CD8-positive, alpha-beta memory T cell (primary cell): Measurements from ENCODE around the gene CLEC11A. TPM values are rescaled to one million over a fixed set of nuclear protein-coding genes. Genes with fewer than 3 reads are reported as not detected.

Source experiments
- CTCF ChIA-PET: fragments of 350-600 bp; sonication (Branson Sonifier 250); formaldehyde crosslinking; loops from one replicate; lab custom pipeline; 2021; ENCODE audit warnings: antibody characterized with exemption; lab: Charles Lee
- POLR2A ChIA-PET: fragments of 350-600 bp; sonication (Branson Sonifier 250); formaldehyde crosslinking; loops from one replicate; lab custom pipeline; 2021; ENCODE audit warnings: antibody characterized with exemption; lab: Charles Lee
- DNase-seq, 5 donors: peaks; one replicate each; pipeline versions ENCODE4 v3.0.0 to v3.0.0-alpha.2; 2020 to 2022; ENCODE audit warnings: mixed read lengths in 1 of 5
- H3K27ac ChIP-seq: one replicate; pipeline ENCODE4 v1.7.0; 2013; ENCODE audit warnings: low read depth, mild to moderate bottlenecking, low read length, moderate library complexity
- H3K27me3 ChIP-seq: 2 replicates; pipeline ENCODE4 v1.7.0; 2013; ENCODE audit warnings: low read length, mild to moderate bottlenecking; ENCODE audit not compliant: insufficient read depth, poor library complexity, severe bottlenecking
- H3K36me3 ChIP-seq: 2 replicates; pipeline ENCODE4 v1.7.0; 2013; ENCODE audit warnings: mild to moderate bottlenecking, low read length, moderate library complexity; ENCODE audit not compliant: insufficient read depth
- H3K4me1 ChIP-seq: 2 replicates; pipeline ENCODE4 v1.7.0; 2013; ENCODE audit warnings: mild to moderate bottlenecking, low read length, moderate library complexity; ENCODE audit not compliant: insufficient read depth
- H3K4me3 ChIP-seq: 2 replicates; pipeline ENCODE4 v1.7.0; 2013; ENCODE audit warnings: mild to moderate bottlenecking, low read length
- H3K9me3 ChIP-seq: 2 replicates; pipeline ENCODE4 v1.7.0; 2013; ENCODE audit warnings: mild to moderate bottlenecking, low read length
- H3K27ac Mint-ChIP-seq, 8 donors: one replicate each; pipeline ENCODE4 v1.8.0; 2020 to 2021; ENCODE audit warnings: mixed read lengths in 8 of 8, mild to moderate bottlenecking in 6 of 8, inconsistent platforms in 3 of 8, moderate library complexity in 3 of 8
- H3K27me3 Mint-ChIP-seq, 2 donors: one replicate each; pipeline ENCODE4 v1.8.0; 2020 to 2021; ENCODE audit warnings: mixed read lengths in 2 of 2, mild to moderate bottlenecking in 1 of 2, moderate library complexity in 1 of 2
- H3K36me3 Mint-ChIP-seq, 3 donors: one replicate each; pipeline ENCODE4 v1.8.0; 2020 to 2021; ENCODE audit warnings: mixed read lengths in 3 of 3, inconsistent platforms in 1 of 3, mild to moderate bottlenecking in 1 of 3
- H3K4me1 Mint-ChIP-seq, 3 donors: one replicate each; pipeline ENCODE4 v1.8.0; 2020 to 2021; ENCODE audit warnings: mixed read lengths in 3 of 3, inconsistent platforms in 1 of 3, mild to moderate bottlenecking in 1 of 3
- H3K4me3 Mint-ChIP-seq, 7 donors: one replicate each; pipeline ENCODE4 v1.8.0; 2020 to 2021; ENCODE audit warnings: mixed read lengths in 7 of 7, mild to moderate bottlenecking in 6 of 7, moderate library complexity in 4 of 7, inconsistent platforms in 2 of 7
- H3K9me3 Mint-ChIP-seq, 5 donors: one replicate each; pipeline ENCODE4 v1.8.0; 2020 to 2022; ENCODE audit warnings: mixed read lengths in 5 of 5, mild to moderate bottlenecking in 3 of 5, moderate library complexity in 2 of 5, inconsistent platforms in 1 of 5
- polyA plus RNA-seq: library from polyadenylated mRNA; unstranded; fragments of 300-500 nt; fragmentation: Illumina TruSeq; gene quantifications from one replicate; pipeline ENCODE4 v1.2.3, GENCODE V29; 2021
- total RNA-seq, 2 experiments: library from RNA; stranded (reverse); gene quantifications; one replicate each; pipeline ENCODE4 v1.2.3, GENCODE V29; 2021

CLEC11A gene, protein sequence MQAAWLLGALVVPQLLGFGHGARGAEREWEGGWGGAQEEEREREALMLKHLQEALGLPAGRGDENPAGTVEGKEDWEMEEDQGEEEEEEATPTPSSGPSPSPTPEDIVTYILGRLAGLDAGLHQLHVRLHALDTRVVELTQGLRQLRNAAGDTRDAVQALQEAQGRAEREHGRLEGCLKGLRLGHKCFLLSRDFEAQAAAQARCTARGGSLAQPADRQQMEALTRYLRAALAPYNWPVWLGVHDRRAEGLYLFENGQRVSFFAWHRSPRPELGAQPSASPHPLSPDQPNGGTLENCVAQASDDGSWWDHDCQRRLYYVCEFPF
- total RNA-seq (under 1 TPM; 0.31 to 0.53 TPM), polyA plus RNA-seq (1.9 TPM)

DNA sequence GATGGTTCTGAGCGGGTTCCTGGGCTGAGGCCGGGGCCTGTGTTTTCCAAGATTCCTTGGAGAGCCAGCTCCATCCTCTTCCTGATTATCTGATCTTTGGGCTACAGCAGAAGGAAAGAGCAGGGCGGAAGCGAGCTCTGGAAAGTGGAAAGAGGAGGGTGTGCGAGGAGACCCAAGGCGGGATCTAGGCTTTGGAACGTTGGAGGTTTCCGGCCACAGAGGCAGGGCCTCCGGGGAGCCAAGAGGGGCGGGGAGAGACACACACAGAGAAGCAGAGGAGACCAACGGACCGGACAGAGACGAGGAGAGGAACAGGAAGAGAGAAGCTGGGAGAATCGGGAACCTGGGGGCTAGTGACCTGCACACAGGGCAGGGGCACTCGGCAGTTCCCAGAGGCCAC is at the start of gene CLEC11A:
Gene CLEC11A, plus strand, starts transcription at position 296 of the 400 bp plus-strand sequence. CDS start 162 bp downstream, outside the sequence.
- Mint-ChIP-seq H3K27ac (peak within 1 kb of the TSS in 1 of 8 donors; percentile 38), H3K36me3 (peaks cover 0 to 7% (median 0%) of the 10 kb centered on the region in 3 donors), H3K4me1 (peaks cover 0 to 30% (median 10%) of the 10 kb centered on the region in 3 donors), H3K9me3 (peaks cover 0 to 15% (median 6%) of the 10 kb centered on the region in 5 donors), H3K27me3 (peaks cover 55 to 74% of the 10 kb centered on the region in 2 donors), H3K4me3 (peak within 1 kb of the TSS in 6 of 7 donors; percentile 19 to 75 (median 40))
- ChIA-PET CTCF (no interaction called here), POLR2A (no interaction called here)
- Histone ChIP-seq H3K4me3 (no peak within 1 kb of the TSS), H3K27ac (peak within 1 kb of the TSS; percentile 16), H3K36me3 (no peaks in the 10 kb centered on the region), H3K9me3 (no peaks in the 10 kb centered on the region), H3K4me1 (peaks cover 11% of the 10 kb centered on the region), H3K27me3 (peaks cover 24% of the 10 kb centered on the region)
- DNase-seq = no peak

DNA sequence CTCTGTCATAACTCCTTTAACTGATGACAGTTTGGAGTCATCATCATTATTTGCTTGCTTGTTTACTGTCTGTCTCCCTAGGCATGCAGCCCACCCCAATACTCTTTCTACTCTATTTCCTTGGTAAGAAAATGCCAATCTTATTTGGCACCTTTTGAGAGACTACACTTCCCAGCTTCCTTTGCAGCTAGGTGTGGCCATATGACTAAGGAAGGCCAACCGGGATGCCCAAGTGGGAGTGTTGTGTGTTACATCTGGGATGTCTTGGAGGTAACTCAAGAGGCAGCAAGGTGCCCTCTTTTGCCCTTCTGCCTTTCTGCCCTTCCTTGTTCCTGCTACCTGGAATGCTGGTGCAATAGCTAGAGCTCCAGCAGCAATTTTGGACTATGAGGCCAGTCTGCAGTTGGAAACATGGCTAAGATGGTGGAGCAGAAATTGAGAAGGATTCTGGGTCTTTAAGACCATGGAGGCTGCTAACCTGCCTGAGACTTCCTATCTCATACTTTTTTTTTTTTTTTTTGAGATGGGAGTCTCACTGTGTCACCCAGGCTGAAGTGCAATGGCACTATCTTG is 46.5 kb upstream of the CLEC11A start:
- no peaks in the 10 kb centered on the region for H3K9me3 ChIP-seq
- POLR2A ChIA-PET = no interaction called here
- DNase-seq = no peak
- no peak overlapping the region for H3K4me3 ChIP-seq
- H3K36me3 Mint-ChIP-seq = no peaks in the 10 kb centered on the region
- peaks cover 40 to 65% of the 10 kb centered on the region in 2 donors for H3K27me3 Mint-ChIP-seq
- peaks cover 5 to 9% (median 8%) of the 10 kb centered on the region in 3 donors for H3K4me1 Mint-ChIP-seq
- no peak overlapping the region for H3K27ac Mint-ChIP-seq
- CTCF ChIA-PET = no interaction called here
- H3K36me3 ChIP-seq = no peaks in the 10 kb centered on the region
- peaks cover 10% of the 10 kb centered on the region for H3K27me3 ChIP-seq
- no peaks in the 10 kb centered on the region for H3K4me1 ChIP-seq
- no peak overlapping the region for H3K27ac ChIP-seq
- peaks cover 0 to 19% (median 9%) of the 10 kb centered on the region in 5 donors for H3K9me3 Mint-ChIP-seq
- H3K4me3 Mint-ChIP-seq = no peak overlapping the region

DNA sequence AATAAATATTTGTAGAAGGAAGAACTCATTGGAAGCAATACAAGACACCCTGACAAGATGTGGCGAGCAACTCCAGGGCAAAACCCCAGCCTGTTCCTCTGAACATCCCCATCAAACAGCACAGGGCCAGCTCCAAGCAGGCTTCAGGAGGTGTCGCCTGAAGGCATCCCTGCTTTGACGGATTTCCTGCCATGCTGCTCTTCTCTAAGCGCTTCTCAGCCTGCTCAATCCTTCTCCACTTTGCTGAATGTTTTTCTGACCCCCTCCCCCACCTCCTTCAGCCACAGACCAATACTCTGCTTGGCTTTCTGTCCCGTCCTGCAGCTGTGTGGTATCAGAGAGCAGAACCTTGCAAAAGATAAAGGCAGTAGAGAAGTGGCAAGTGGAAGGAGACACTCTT is 45.5 kb upstream of the CLEC11A start:
- Mint-ChIP-seq H3K4me1 (peaks cover 5 to 9% (median 8%) of the 10 kb centered on the region in 3 donors), H3K27me3 (peaks cover 40 to 64% of the 10 kb centered on the region in 2 donors), H3K4me3 (no peak overlapping the region), H3K9me3 (peaks cover 0 to 19% (median 9%) of the 10 kb centered on the region in 5 donors), H3K27ac (no peak overlapping the region), H3K36me3 (no peaks in the 10 kb centered on the region)
- DNase-seq = no peak
- ChIA-PET CTCF (no interaction called here), POLR2A (no interaction called here)
- Histone ChIP-seq H3K27ac (no peak overlapping the region), H3K9me3 (no peaks in the 10 kb centered on the region), H3K36me3 (no peaks in the 10 kb centered on the region), H3K4me1 (no peaks in the 10 kb centered on the region), H3K27me3 (peaks cover 10% of the 10 kb centered on the region), H3K4me3 (no peak overlapping the region)

DNA sequence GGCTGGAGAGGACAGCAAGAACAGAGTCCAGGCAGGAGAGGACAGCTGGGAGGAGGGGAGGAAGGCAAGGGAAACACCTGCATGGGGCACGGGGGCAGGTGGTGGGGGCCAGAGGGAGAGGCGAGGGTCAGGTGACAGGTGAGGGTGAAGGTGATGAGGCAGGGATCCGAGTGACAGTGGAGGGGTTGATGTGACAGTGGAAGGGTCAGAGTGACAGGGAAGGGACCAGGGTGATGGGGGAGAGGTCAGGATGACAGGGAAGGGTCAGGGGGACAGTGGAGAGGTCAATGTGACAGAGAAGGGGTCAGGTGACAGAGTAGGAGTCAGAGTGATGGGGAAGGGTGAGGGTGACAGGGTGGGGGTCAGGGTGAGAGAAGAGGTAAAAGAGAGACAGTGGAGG is 44.8 kb upstream of the CLEC11A start:
- POLR2A ChIA-PET = no interaction called here
- H3K27me3 ChIP-seq = peaks cover 10% of the 10 kb centered on the region

DNA sequence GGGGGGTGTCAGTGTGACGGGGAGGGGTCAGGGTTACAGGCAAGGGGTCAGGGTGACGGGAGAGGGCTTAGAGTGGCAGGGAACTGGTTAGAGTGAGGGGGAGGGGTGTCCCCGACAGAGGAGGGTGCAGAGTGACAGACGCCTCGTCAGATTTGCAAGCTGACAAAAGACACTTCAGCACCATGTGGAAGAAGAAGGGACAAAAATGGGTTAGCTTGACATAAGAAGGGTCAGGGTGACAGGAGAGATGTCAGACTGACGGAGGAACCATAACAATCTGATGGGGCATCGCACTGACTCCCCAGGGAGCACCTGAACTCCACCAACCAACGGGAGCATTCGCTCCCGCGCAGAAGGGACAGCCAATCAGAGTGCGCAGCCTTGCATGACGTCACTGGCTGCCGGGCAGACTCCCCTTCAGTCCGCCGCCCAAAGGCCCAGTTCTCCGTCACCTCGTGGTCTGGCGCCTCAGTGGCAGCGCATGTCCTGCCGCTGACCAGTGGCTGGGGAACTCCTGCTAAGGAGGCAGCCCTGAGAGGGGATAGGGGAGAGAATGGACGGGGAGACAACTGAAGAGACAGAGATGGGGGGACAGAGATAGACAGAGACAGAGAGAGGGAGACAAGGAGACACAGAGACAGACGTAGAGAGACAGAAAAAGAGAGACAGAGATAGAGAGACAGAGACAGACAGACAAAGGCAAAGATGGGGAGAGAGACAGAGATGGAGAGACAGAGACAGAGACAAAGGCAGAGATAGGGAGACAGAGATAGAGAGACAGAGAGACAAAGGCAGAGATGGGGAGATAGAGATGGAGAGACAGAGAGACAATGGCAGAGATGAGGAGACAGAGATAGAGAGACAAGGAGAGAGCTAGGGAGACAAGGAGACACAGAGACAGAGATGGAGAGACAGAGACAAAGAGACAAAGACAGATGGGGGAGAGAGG is 43.7 kb upstream of the CLEC11A start:
- ChIA-PET POLR2A (interaction anchor here (0.5 kb wide), 1 partner anchor 85 kb away, joined by 3 read pairs; no protein-coding TSS in a partner anchor), CTCF (no interaction called here)
- Mint-ChIP-seq H3K36me3 (no peaks in the 10 kb centered on the region), H3K4me3 (no peak overlapping the region), H3K27ac (peak overlapping the region in 1 of 8 donors; percentile 36), H3K27me3 (peaks cover 27 to 63% of the 10 kb centered on the region in 2 donors), H3K9me3 (peaks cover 0 to 16% (median 9%) of the 10 kb centered on the region in 5 donors), H3K4me1 (peaks cover 5 to 9% (median 8%) of the 10 kb centered on the region in 3 donors)
- no peak overlapping the region for H3K27ac ChIP-seq
- no peaks in the 10 kb centered on the region for H3K36me3 ChIP-seq
- DNase-seq = peak; percentile 41 to 72 (median 64)
- no peaks in the 10 kb centered on the region for H3K9me3 ChIP-seq
- no peak overlapping the region for H3K4me3 ChIP-seq
- H3K27me3 ChIP-seq = peaks cover 10% of the 10 kb centered on the region
- H3K4me1 ChIP-seq = no peaks in the 10 kb centered on the region

More for the DNA sequence above, 44.8 kb upstream of the CLEC11A start:
- Mint-ChIP-seq H3K4me1 (peaks cover 5 to 9% (median 8%) of the 10 kb centered on the region in 3 donors), H3K27ac (no peak overlapping the region), H3K27me3 (peaks cover 33 to 60% of the 10 kb centered on the region in 2 donors), H3K36me3 (no peaks in the 10 kb centered on the region), H3K4me3 (no peak overlapping the region), H3K9me3 (peaks cover 0 to 19% (median 9%) of the 10 kb centered on the region in 5 donors)
- no peak overlapping the region for H3K27ac ChIP-seq
- no peaks in the 10 kb centered on the region for H3K4me1 ChIP-seq
- no peaks in the 10 kb centered on the region for H3K9me3 ChIP-seq
- DNase-seq = no peak
- CTCF ChIA-PET = no interaction called here
- H3K36me3 ChIP-seq = no peaks in the 10 kb centered on the region
- no peak overlapping the region for H3K4me3 ChIP-seq

DNA sequence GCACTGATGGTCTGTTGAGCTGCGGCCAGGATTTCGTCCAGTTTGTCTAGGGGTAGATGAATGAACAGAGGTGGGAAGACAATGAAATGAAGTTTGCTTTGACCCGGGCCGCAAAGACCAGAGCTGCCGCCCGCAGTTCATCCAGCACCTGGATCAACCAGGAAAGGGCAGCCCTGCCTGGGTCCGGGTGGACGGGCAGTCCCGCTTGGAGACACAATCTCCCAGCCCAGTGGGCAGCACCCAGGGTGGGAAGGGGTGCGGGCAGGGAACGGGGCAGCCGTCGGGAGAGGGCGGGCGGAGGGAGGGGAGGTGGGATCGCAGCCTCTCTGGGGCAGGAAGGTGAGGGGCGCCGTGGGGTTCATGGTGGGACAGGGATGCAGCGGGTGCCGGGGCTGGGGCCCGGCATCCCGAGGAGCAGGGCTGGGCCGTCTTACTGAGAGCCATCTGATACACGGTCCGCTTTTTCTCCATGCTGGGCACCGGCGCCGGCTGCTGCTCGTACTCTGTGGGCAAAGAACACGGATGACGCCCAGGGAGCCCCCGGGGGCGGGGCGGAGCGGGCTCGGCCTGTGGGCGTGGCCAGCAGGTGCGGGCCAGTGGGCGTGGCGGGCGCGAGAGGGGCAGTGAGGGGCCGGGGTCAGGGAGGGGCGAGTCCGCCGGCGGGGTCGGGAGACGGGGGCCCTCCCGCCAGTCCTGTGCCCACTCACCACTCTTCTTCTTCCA is 36.7 kb upstream of the CLEC11A start:
- Mint-ChIP-seq H3K27ac (no peak overlapping the region), H3K4me1 (no peaks in the 10 kb centered on the region)
- CTCF ChIA-PET = no interaction called here

DNA sequence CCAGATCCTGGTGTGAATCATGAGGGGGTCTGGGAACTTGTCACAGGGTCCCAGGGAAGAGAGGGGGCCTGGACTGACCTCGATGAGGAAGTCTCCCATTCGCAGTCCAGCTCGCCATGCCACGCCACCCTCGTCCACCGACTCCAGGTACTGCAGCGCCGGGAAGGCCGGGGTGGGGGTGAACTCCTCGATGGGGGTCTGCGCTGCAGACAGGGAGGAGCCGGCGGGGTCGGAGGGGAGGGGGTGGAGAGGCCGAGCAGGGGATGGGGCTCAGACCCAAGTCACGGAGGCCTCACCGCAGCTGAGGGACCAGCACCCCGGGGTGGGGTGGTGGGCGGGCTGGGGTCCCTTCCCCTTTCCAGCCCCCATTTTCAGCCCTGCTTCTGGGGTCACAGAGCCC is 34.4 kb upstream of the CLEC11A start:
- peaks cover 0 to 7% (median 0%) of the 10 kb centered on the region in 5 donors for H3K9me3 Mint-ChIP-seq
- Histone ChIP-seq H3K4me1 (no peaks in the 10 kb centered on the region), H3K27me3 (peaks cover 15% of the 10 kb centered on the region), H3K36me3 (no peaks in the 10 kb centered on the region), H3K27ac (no peak overlapping the region), H3K9me3 (no peaks in the 10 kb centered on the region), H3K4me3 (no peak overlapping the region)
- no peak for DNase-seq
- H3K4me3 Mint-ChIP-seq = no peak overlapping the region
- peaks cover 20 to 65% of the 10 kb centered on the region in 2 donors for H3K27me3 Mint-ChIP-seq
- CTCF ChIA-PET = no interaction called here
- no peaks in the 10 kb centered on the region for H3K4me1 Mint-ChIP-seq
- no peak overlapping the region for H3K27ac Mint-ChIP-seq
- POLR2A ChIA-PET = no interaction called here
- H3K36me3 Mint-ChIP-seq = no peaks in the 10 kb centered on the region

More for the DNA sequence above, 36.7 kb upstream of the CLEC11A start:
- Mint-ChIP-seq H3K9me3 (peaks cover 0 to 3% (median 0%) of the 10 kb centered on the region in 5 donors), H3K27me3 (peaks cover 15 to 58% of the 10 kb centered on the region in 2 donors), H3K4me3 (no peak overlapping the region), H3K36me3 (no peaks in the 10 kb centered on the region)
- Histone ChIP-seq H3K9me3 (no peaks in the 10 kb centered on the region), H3K4me3 (no peak overlapping the region), H3K27me3 (peaks cover 3% of the 10 kb centered on the region), H3K27ac (no peak overlapping the region), H3K36me3 (no peaks in the 10 kb centered on the region), H3K4me1 (no peaks in the 10 kb centered on the region)
- POLR2A ChIA-PET = no interaction called here
- no peak for DNase-seq
